Measurements from ENCODE around the gene LNP1. TPM values are rescaled to one million over a fixed set of nuclear protein-coding genes. Genes with fewer than 3 reads are reported as not detected.
"Not testable (repeated sequence)": the region's sequence is repeated elsewhere in the genome, so short reads cannot be mapped to it uniquely, and the experiment has no call there.

Gene LNP1
- total and polyA plus RNA-seq, 10 donors, result 0.52 to 2.6 (median 1.4) TPM

DNA sequence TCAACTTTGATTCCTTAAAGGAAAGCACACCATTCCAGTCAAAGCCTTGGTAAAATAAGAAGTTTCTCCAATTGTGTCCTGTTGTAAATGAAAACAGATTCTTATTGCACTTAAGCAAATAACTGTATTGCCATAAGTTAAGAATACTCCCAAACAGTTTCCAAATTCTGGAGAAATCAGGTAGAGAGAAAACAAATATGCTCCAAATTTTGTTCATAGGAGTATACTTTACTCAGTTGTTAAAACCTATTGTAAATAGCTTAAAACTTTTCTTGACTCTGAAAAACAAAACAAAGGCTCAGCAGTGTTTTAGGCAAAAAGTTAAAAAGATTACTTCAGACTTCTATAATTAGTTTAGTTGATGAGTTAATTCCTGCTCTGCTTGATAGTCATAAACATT, 42.4 kb downstream of the LNP1 start:
- Histone ChIP-seq H3K4me1 (no peaks in the 10 kb centered on the region), H3K9me3 (peaks cover 0 to 26% (median 9%) of the 10 kb centered on the region in 8 donors), H3K36me3 (no peaks in the 10 kb centered on the region), H3K27me3 (replicated peaks in 1 of 7) (no peaks in the 10 kb centered on the region), H3K4me3 (no peak overlapping the region), H3K27ac (no peak overlapping the region)
- intact Hi-C loops (cut with DNase I; ENCODE audit: low total_unique reads), result no loop called here
- no peak for DNase-seq
- TF ChIP-seq POLR2A (IDR thresholded peaks at IDR 0.05) (no peak), POLR2AphosphoS5 (IDR thresholded peaks at IDR 0.05) (no peak)
- TF ChIP-seq, protein P1, sequence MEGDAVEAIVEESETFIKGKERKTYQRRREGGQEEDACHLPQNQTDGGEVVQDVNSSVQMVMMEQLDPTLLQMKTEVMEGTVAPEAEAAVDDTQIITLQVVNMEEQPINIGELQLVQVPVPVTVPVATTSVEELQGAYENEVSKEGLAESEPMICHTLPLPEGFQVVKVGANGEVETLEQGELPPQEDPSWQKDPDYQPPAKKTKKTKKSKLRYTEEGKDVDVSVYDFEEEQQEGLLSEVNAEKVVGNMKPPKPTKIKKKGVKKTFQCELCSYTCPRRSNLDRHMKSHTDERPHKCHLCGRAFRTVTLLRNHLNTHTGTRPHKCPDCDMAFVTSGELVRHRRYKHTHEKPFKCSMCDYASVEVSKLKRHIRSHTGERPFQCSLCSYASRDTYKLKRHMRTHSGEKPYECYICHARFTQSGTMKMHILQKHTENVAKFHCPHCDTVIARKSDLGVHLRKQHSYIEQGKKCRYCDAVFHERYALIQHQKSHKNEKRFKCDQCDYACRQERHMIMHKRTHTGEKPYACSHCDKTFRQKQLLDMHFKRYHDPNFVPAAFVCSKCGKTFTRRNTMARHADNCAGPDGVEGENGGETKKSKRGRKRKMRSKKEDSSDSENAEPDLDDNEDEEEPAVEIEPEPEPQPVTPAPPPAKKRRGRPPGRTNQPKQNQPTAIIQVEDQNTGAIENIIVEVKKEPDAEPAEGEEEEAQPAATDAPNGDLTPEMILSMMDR (IDR thresholded peaks at IDR 0.05 in 8 of 11, conservative IDR thresholded peaks at IDR 0.05 in 3 of 11), result no peak

DNA sequence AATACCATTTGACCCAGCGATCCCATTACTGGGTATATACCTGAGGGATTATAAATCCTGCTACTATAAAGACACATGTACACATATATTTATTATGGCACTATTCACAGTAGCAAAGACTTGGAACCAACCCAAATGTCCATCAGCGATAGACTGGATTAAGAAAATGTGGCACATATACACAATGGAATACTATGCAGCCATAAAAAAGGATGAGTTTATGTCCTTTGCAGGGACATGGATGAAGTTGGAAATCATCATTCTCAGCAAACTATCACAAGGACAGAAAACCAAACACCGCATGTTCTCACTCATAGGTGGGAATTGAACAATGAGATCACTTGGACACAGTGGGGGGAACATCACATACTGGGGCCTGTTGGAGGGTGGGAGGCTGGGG, 45.7 kb downstream of the LNP1 start:
- H3K27ac ChIP-seq; DNase-seq; H3K4me1 ChIP-seq; H3K36me3 ChIP-seq; H3K27me3 ChIP-seq (replicated peaks in 1 of 7); H3K4me3 ChIP-seq; intact Hi-C loops (cut with DNase I; ENCODE audit: low total_unique reads): not testable (repeated sequence)
- H3K9me3 ChIP-seq, result peaks cover 0 to 26% (median 9%) of the 10 kb centered on the region in 8 donors
- WGBS, 5 donors, result 95 to 98% (median 97%) methylated on average over 3 of the region's 3 CpGs

DNA sequence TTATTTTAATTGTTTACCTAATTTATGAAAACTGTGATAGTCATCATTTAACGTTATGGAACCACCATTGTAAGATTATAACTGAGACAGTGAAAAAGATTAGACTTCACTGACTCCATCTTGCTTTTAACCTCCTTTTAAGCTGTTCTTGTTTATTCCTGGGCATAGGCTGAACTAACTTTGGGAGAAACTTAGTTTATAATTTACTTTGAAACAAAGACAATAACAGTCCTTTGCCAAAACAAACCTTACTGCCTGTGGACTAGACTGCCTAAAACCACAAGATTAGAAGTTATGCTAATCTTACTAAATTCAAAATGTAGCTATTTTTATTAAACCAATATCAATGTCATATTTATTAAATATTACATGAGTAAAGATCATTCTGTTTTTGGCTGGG, 46.7 kb downstream of the LNP1 start:
- no peak for TF ChIP-seq POLR2A (IDR thresholded peaks at IDR 0.05)
- TF ChIP-seq, protein P1 (IDR thresholded peaks at IDR 0.05 in 8 of 11, conservative IDR thresholded peaks at IDR 0.05 in 3 of 11), result no peak
- no peak for TF ChIP-seq POLR2AphosphoS5 (IDR thresholded peaks at IDR 0.05)
- 88 to 99% (median 98%) methylated on average over 1 of the region's 1 CpG for WGBS, 5 donors

DNA sequence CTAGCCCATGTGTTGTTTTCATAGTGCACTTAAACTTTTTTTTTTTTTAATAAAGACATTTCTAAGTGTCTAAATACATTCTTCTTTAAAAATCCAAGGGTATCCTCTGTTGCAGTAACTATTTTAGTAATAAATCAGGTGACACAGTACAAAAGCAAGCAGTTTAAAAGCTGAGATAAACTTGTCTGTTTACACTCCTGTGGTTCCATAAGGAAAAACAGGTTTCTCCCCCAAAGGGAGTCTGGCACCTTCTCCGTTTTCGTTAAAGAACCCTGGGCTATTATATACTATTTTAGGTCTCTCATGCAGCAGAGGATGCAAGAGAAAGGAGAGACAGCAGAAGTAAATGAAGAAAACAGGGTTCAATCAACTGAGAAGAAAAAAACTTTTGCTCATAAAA, 47.9 kb downstream of the LNP1 start:
- DNase-seq, result no peak
- Histone ChIP-seq H3K4me3 (no peak overlapping the region), H3K9me3 (peaks cover 0 to 18% (median 5%) of the 10 kb centered on the region in 8 donors), H3K4me1 (no peaks in the 10 kb centered on the region), H3K36me3 (no peaks in the 10 kb centered on the region), H3K27ac (no peak overlapping the region), H3K27me3 (replicated peaks in 1 of 7) (no peaks in the 10 kb centered on the region)
- TF ChIP-seq, protein P1 (IDR thresholded peaks at IDR 0.05 in 8 of 11, conservative IDR thresholded peaks at IDR 0.05 in 3 of 11), result no peak
- TF ChIP-seq POLR2A (IDR thresholded peaks at IDR 0.05) (no peak), POLR2AphosphoS5 (IDR thresholded peaks at IDR 0.05) (no peak)
- WGBS, 5 donors, result 79 to 88% (median 86%) methylated on average over 2 of the region's 2 CpGs
- intact Hi-C loops (cut with DNase I; ENCODE audit: low total_unique reads), result no loop called here

More for the DNA sequence above, 46.7 kb downstream of the LNP1 start:
- no peak for DNase-seq
- Histone ChIP-seq H3K4me3 (no peak overlapping the region), H3K36me3 (no peaks in the 10 kb centered on the region), H3K4me1 (no peaks in the 10 kb centered on the region), H3K27me3 (replicated peaks in 1 of 7) (no peaks in the 10 kb centered on the region), H3K9me3 (peaks cover 0 to 26% (median 9%) of the 10 kb centered on the region in 8 donors), H3K27ac (no peak overlapping the region)
- intact Hi-C loops (cut with DNase I; ENCODE audit: low total_unique reads), result no loop called here

DNA sequence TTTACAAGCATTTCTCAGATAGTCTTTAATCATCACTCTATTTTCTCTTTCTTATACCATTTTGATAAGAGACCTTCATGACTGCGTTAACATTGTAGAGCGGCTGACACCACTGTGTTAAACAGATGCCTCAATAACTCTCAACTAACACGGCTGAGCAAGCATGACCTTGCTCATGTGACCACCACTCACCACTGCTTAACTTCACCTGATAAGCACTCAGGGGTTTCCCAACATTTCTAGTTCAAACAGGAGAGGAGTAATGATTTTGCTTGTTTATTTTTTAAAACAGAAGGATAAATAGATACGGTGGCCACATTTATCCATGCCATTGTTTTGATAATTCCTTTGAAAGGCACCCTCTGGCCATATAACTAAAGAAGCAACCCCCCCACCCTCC, 53.3 kb downstream of the LNP1 start:
- WGBS, 5 donors, result 80 to 88% (median 86%) methylated on average over 4 of the region's 4 CpGs
- no peak overlapping the region for H3K4me3 ChIP-seq
- no peaks in the 10 kb centered on the region for H3K9me3 ChIP-seq
- DNase-seq, result no peak
- no peaks in the 10 kb centered on the region for H3K27me3 ChIP-seq (replicated peaks in 1 of 7)
- intact Hi-C loops (cut with DNase I; ENCODE audit: low total_unique reads), result no loop called here
- TF ChIP-seq POLR2A (IDR thresholded peaks at IDR 0.05) (no peak), POLR2AphosphoS5 (IDR thresholded peaks at IDR 0.05) (no peak)
- TF ChIP-seq, protein P1 (IDR thresholded peaks at IDR 0.05 in 8 of 11, conservative IDR thresholded peaks at IDR 0.05 in 3 of 11), result no peak
- no peak overlapping the region for H3K27ac ChIP-seq
- H3K4me1 ChIP-seq, result no peaks in the 10 kb centered on the region
- H3K36me3 ChIP-seq, result no peaks in the 10 kb centered on the region

Measured in spleen (tissue), 11 donors.